Measurements from ENCODE around the gene HNRNPK.
"Not testable (repeated sequence)": the region's sequence is repeated elsewhere in the genome, so short reads cannot be mapped to it uniquely, and the experiment has no call there.

HNRNPK gene

GRCh38 chr9:83977196-83977595 is 2.8 kb downstream of the HNRNPK start:
- no peak for FAIRE-seq
- DNase-seq (ENCODE audit: low spot score) = no peak

- FAIRE-seq (no peak), DNase-seq (ENCODE audit: low spot score) (no peak)
Measured at GRCh38 chr9:83976372-83976771, 3.6 kb downstream of the HNRNPK start.

- FAIRE-seq (no peak), DNase-seq (ENCODE audit: low spot score) (no peak)
Measured at GRCh38 chr9:83975300-83975699, 4.7 kb downstream of the HNRNPK start.

GRCh38 chr9:83972286-83972685 is 7.7 kb downstream of the HNRNPK start:
- DNase-seq (ENCODE audit: low spot score) (no peak), FAIRE-seq (no peak)

- FAIRE-seq (no peak), DNase-seq (ENCODE audit: low spot score) (no peak)
Measured at GRCh38 chr9:83971485-83971884, 8.5 kb downstream of the HNRNPK start.

GRCh38 chr9:83969602-83970001 is 10.4 kb downstream of the HNRNPK start:
- FAIRE-seq (no peak), DNase-seq (ENCODE audit: low spot score) (no peak)

GRCh38 chr9:83967073-83967472 is 12.9 kb downstream of the HNRNPK start:
- DNase-seq (ENCODE audit: low spot score) (no peak), FAIRE-seq (no peak)

GRCh38 chr9:83966209-83966582 is 13.8 kb downstream of the HNRNPK start:
- FAIRE-seq (no peak), DNase-seq (ENCODE audit: low spot score) (no peak)

GRCh38 chr9:83965350-83966208 is 14.4 kb downstream of the HNRNPK start:
- FAIRE-seq = no peak
- DNase-seq (ENCODE audit: low spot score) = no peak

GRCh38 chr9:83964973-83965349 is 15.1 kb downstream of the HNRNPK start:
- no peak for DNase-seq (ENCODE audit: low spot score)
- FAIRE-seq = no peak

GRCh38 chr9:83962165-83962564 is 17.9 kb downstream of the HNRNPK start:
- DNase-seq (ENCODE audit: low spot score) (peak; percentile 29), FAIRE-seq (no peak)

- FAIRE-seq (no peak), DNase-seq (ENCODE audit: low spot score) (no peak)
Measured at GRCh38 chr9:83960991-83961390, 19.0 kb downstream of the HNRNPK start.

- DNase-seq (ENCODE audit: low spot score) (peak; percentile 90), FAIRE-seq (peak; percentile 96)
Measured at GRCh38 chr9:83959061-83959460, 21.0 kb downstream of the HNRNPK start.

- DNase-seq (ENCODE audit: low spot score) (no peak), FAIRE-seq (no peak)
Measured at GRCh38 chr9:83957248-83957513, 22.8 kb downstream of the HNRNPK start.

GRCh38 chr9:83956436-83957247 is 23.4 kb downstream of the HNRNPK start:
- peak; percentile 63 for DNase-seq (ENCODE audit: low spot score)

GRCh38 chr9:83956086-83956435 is 24.0 kb downstream of the HNRNPK start:
- DNase-seq (ENCODE audit: low spot score) (no peak), FAIRE-seq (no peak)

More at GRCh38 chr9:83956436-83957247, 23.4 kb downstream of the HNRNPK start:
- no peak for FAIRE-seq

GRCh38 chr9:83948096-83948495 is 31.9 kb downstream of the HNRNPK start:
- not testable (repeated sequence) for DNase-seq (ENCODE audit: low spot score); FAIRE-seq

GRCh38 chr9:83940590-83941303 is 39.3 kb downstream of the HNRNPK start:
- FAIRE-seq (no peak), DNase-seq (ENCODE audit: low spot score) (no peak)

- FAIRE-seq (peak; percentile 46), DNase-seq (ENCODE audit: low spot score) (peak; percentile 63)
Measured at GRCh38 chr9:83937861-83938455, 42.1 kb downstream of the HNRNPK start.

- no peak for DNase-seq (ENCODE audit: low spot score)
- no peak for FAIRE-seq
Measured at GRCh38 chr9:83936523-83936922, 43.5 kb downstream of the HNRNPK start.

- FAIRE-seq (peak; percentile 35), DNase-seq (ENCODE audit: low spot score) (peak; percentile 51)
Measured at GRCh38 chr9:83935276-83935935, 44.6 kb downstream of the HNRNPK start.
